Fibroblast of skin of scalp (primary cell): Measurements from ENCODE around the gene LYPD6B.
"Not testable (repeated sequence)": the region's sequence is repeated elsewhere in the genome, so short reads cannot be mapped to it uniquely, and the experiment has no call there.

ENCODE experiments used
- DNase-seq: peaks from one replicate; pipeline ENCODE4 v3.0.0-alpha.2; 2013

Gene LYPD6B

GRCh38 chr2:149218497-149218896 is 180.0 kb downstream of the LYPD6B start:
- no peak for DNase-seq

- no peak for DNase-seq
Measured at GRCh38 chr2:149219856-149220255, 181.4 kb downstream of the LYPD6B start.

GRCh38 chr2:149221002-149221401 is 182.5 kb downstream of the LYPD6B start:
- DNase-seq: no peak

GRCh38 chr2:149221898-149222297 is 183.4 kb downstream of the LYPD6B start:
- peak; percentile 7 for DNase-seq

- DNase-seq: no peak
Measured at GRCh38 chr2:149223472-149224095, 185.1 kb downstream of the LYPD6B start.

GRCh38 chr2:149224543-149224942 is 186.0 kb downstream of the LYPD6B start:
- DNase-seq: peak; percentile 3

- DNase-seq: no peak
Measured at GRCh38 chr2:149225446-149225845, 186.9 kb downstream of the LYPD6B start.

GRCh38 chr2:149226790-149227189 is 188.3 kb downstream of the LYPD6B start:
- DNase-seq: no peak

GRCh38 chr2:149235816-149236375 is 197.4 kb downstream of the LYPD6B start:
- no peak for DNase-seq

- DNase-seq: no peak
Measured at GRCh38 chr2:149236410-149236809, 197.9 kb downstream of the LYPD6B start.

- no peak for DNase-seq
Measured at GRCh38 chr2:149246186-149246585, 207.7 kb downstream of the LYPD6B start.

- not testable (repeated sequence) for DNase-seq
Measured at GRCh38 chr2:149251436-149251835, 212.9 kb downstream of the LYPD6B start.

GRCh38 chr2:149256877-149257276 is 218.4 kb downstream of the LYPD6B start:
- not testable (repeated sequence) for DNase-seq

- DNase-seq: peak; percentile 1
Measured at GRCh38 chr2:149258531-149258930, 220.0 kb downstream of the LYPD6B start.

GRCh38 chr2:149259136-149259535 is 220.6 kb downstream of the LYPD6B start:
- no peak for DNase-seq

- no peak for DNase-seq
Measured at GRCh38 chr2:149261692-149262091, 223.2 kb downstream of the LYPD6B start.
